ENCODE measurements around the gene STN1. TPM values are rescaled to one million over a fixed set of nuclear protein-coding genes. Genes with fewer than 3 reads are reported as not detected.

Gene STN1
- total RNA-seq, 1 donor from 2014 or later: 27.7 TPM

GRCh38 chr10:103894441-103894864 is 23.5 kb downstream of the STN1 start:
- no peak for DNase-seq (ENCODE audit: low read depth)

GRCh38 chr10:103893817-103894216 is 24.2 kb downstream of the STN1 start:
- no peak for DNase-seq (ENCODE audit: low read depth)

DNA sequence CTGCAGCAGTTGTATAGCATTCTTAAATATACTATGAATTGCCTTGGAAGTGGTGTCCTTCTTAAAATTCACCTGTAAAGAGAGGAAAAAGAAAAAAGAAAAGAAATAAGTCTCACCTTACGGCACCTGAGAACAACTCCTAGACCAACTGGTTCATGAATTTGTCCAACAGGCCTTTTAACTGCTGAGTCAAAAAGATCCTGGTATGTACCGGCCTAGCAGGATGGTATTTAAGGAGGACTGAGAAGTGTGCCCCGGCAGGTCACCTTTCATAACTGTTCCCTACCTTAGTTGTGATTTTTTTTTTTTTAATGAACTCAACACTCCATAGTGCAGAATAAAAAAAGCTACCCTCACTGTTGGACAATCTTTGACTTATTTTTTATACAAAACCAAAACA is 25.8 kb downstream of the STN1 start:
- no peak for DNase-seq (ENCODE audit: low read depth)

GRCh38 chr10:103890688-103891087 is 27.3 kb downstream of the STN1 start:
- no peak for DNase-seq (ENCODE audit: low read depth)

GRCh38 chr10:103890194-103890658 is 27.8 kb downstream of the STN1 start:
- peak; percentile 82 for DNase-seq (ENCODE audit: low read depth)

- DNase-seq (ENCODE audit: low read depth): no peak
Observed at GRCh38 chr10:103889121-103889720, 28.8 kb downstream of the STN1 start.

DNA sequence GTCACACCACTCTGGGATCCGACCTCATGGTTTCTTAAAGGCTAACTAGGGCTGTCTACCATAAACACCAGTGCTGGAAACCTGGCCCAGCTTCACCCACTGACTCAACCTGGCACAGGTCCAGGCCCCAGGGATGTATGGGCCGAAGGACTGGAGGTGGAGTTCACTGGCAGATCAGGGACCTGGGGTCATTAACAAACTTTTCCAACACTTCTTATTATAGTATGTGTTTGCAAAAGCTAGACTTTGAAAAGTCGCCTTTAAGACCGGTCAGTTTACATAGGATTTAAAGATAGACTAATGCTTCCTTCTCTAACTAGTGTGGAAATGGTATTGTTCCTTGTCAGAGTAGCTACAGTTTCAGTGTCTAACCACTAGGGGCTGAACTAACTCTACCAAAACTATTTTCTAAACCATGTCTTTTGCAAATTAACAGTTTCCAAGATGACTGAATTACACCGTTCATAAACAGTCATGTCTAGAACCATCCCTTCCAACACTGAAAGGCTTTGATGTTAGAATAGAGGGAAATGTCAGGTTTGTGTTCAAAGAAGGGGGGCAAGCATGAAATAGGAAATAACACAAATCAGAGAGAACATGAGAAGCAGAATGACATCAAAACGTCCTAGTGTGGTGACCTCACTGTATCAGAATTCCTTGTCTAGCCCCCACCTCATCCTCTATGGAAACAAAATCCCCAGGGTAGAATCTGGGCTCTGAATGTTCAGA is 29.7 kb downstream of the STN1 start:
- peak; percentile 94 for DNase-seq (ENCODE audit: low read depth)

DNA sequence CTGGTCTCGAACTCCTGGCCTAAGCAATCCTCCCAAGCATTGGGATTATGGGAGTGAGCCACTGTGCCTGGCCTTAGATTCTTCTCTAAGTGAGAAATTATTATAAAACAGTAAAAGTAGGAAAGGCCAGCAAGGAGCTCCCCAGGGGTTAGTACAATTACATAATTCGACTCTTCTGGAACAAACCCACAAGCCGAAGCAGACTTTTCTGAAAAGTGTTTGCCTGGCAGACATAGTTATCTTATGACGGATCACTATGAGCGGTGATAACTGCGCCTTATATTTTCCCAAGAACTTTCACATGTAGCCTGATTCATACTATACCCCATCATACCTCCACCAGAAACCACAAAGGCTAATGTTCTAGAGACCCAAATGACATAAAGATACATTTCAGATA is 32.4 kb downstream of the STN1 start:
- DNase-seq (ENCODE audit: low read depth): no peak

DNA sequence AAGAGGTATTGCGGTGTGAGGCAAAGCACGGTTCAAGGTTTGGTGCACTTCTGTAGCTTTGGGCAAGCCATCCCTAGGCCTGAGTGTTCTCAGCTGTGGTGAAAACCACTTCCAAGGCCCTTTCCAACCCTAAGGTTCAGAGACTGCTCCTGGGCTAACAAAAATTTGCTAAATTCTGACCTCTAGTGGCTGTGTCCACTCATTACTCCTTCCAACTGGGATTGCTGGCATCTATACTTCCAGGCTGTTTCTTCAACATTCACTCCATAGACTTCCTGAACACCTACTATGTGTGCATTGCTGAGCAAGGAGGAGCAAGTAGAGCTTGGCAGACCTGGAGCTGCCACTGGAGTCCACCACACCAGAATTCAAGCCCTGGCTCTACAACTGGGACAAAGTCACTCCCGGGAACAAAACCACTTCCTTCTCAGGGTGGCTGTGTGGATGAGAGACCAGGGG is 33.3 kb downstream of the STN1 start:
- peak; percentile 62 for DNase-seq (ENCODE audit: low read depth)

GRCh38 chr10:103882285-103883007 is 35.5 kb downstream of the STN1 start:
- no peak for DNase-seq (ENCODE audit: low read depth)

DNA sequence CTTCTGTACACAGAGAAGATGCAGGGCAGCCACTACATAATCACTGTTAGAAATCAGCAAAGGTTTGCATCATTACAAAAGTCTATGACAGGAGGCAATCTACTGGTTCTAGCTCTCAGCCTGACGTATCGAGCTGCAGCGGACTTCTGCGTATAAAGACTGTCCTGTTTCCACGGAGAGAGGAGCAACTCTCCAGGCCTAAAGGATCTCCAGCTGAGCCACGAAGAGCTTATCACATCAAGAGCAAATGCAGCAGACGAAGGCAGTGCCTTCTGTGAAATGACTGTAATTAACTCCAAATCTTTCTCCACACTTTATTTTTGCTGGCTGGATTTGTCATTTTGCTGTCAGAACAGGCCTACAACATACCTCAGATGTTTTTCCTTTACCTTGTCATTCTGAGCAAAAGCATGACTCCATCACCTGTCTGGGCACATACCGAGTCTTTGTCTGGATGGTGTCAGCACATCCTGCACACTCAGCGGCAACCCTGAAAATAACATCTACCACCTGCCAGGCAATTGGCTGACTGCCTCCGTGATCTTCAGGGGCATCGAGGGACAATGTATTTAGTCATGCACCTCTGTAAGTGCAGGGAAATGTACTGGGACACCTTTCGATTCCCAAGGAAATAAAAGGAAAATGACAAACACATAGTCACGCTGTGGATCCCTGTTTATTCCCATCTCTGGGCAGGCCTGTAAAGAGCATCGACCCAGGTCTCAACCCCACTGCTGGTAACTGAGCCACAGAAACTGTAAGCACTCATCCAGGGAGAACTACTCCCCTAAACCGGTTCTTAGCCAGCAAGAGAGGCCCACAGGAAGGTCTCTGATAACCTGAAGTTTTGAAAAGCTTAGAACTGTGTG is 36.3 kb downstream of the STN1 start:
- DNase-seq (ENCODE audit: low read depth): no peak

DNA sequence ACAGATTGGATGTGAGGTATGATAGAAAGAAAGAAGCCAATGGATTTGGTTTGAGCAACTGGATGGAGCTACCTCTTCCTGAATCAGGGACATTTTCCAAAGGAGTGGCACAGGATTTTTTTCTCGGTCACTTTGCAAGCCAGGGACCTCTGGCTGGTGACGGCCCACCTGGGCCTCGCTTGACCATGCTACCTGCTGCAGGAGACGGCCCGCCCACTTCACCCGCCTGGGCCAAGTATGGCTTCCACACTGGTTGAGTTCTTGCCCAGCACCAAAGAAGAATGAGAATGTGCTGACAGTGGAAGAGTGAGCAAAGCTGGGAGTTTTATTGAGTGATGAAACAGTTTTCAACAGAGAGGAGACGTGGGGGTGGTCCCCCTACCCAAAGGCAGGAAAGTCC is 38.2 kb downstream of the STN1 start:
- DNase-seq (ENCODE audit: low read depth): no peak

- DNase-seq (ENCODE audit: low read depth): no peak
Observed at GRCh38 chr10:103879409-103879808, 38.6 kb downstream of the STN1 start.

DNA sequence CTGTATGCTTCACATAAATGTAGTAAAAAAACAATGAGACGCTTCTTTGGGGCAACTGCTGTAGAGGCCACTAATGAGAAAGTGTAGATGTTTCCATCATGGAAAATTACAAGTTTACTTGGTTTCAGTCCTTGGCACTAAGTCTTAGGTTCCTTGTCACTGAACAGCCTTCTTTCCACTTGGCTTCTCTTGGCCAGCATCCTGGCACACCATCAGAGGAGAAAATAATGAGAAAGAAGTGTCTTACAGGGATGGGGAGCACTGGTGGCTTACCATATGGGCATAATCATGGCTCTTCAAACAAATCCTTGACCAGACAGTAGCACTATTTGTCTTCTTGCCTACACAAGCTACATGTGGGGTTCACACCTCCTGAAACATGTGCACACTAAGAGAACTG is 40.1 kb downstream of the STN1 start:
- no peak for DNase-seq (ENCODE audit: low read depth)

DNA sequence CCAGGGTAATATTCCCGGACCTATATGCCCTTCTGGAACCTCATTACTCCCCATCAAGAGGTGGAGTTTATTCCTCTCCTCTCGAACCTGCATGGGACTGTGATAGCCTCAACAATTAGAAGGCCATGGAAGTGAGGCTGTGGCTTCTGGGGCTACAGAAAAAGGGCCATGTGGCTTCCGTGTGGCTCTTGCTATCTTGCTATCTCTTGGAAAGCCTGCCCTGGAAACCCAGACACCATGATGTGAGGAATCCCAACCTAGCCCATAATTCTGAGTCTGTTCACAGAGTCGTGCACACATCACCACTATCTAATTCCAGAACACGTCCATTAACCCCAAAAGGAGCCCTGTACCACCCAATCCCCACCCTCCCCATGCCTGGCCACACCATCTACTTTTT is 41.8 kb downstream of the STN1 start:
- no peak for DNase-seq (ENCODE audit: low read depth)

DNA sequence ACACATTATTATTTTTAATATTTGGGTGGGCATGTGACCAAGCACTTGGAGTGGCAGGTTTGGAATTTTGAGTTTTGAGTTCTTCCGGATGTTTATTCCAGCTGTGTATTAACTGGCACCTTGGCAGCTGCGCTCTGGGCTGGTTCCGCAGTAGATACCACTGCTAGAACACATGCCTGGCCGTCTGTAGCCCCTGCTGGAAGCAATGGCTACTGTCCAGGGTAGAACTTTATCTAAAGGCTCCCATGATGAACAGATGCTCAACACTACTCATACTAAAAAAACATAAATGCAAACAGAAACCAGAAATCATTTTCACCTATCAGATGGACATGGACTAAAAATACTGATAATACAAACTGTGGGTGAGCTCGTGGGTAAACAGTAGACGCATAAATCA is 43.3 kb downstream of the STN1 start:
- no peak for DNase-seq (ENCODE audit: low read depth)

GRCh38 chr10:103872137-103872931 is 45.6 kb downstream of the STN1 start:
- peak; percentile 71 for DNase-seq (ENCODE audit: low read depth)

DNA sequence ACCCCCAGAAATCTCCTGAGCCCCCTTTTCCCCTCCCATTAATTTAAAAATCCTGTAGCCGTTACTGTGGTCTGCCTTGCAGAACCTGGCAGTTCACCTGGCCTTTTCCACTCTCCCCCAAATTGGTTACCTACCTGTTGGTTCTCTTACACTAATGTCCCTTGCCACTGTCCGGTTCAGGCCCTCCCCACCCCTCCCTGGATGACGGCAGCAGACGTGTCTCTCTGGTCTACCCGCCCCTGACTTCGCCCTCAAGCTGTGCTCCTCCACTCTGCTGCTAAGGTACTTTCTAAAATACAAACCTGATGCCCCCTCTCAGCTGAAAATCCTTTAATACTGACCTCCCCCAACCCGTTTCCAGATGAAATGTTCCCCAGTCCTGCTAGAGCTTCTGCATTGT is 47.0 kb downstream of the STN1 start:
- DNase-seq (ENCODE audit: low read depth): no peak

DNA sequence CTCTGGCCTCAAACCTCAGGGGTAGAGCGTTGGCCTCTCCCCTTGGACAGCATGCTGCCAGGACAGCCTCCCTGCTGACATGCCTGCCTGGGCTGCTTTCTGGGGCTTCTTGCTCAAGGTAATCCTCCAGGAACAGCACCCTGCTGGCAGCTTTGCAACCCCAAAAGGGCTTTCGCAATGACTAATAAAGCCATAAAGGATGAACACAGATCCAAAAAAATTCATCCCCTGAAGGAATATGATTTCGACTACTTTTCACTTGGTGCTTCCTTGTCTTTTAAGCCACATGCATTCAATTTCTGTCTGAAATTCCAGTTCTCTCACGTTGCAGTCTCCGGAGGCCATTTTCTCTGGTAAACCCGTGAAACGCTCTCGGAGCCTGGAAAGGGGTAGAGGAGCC is 47.5 kb downstream of the STN1 start:
- no peak for DNase-seq (ENCODE audit: low read depth)

DNA sequence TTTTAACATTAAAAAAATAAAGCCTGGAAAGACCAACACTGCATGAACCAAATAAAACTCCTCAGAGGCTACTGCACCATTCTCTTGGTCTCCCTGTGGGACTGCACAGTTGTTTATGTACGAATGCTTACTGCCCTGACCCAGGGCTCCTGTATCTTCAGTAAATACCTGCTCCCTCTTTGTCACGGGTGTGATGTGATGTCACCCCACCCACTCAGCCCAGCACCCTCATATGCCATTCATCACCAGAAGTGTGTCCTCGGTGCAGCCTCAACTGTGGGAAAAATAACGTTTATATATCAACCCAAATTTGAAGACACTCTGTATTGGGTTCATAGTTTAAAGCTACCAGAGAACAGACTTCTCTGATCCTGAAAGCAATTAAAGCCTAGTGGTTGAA is 48.6 kb downstream of the STN1 start:
- DNase-seq (ENCODE audit: low read depth): no peak

- no peak for DNase-seq (ENCODE audit: low read depth)
Observed at GRCh38 chr10:103868200-103868599, 49.8 kb downstream of the STN1 start.

Measured in renal cortical epithelial cell (primary cell).